ENCODE results near the gene LRP1B. TPM values are rescaled to one million over a fixed set of nuclear protein-coding genes. Genes with fewer than 3 reads are reported as not detected.

LRP1B gene
- total RNA-seq, 2 donors from 2014 or later, result 0.79 to 1.8 TPM

GRCh38 chr2:141697035-141697434 is 433.8 kb downstream of the LRP1B start:
- Histone ChIP-seq H3K27ac (ENCODE audit: low read depth, low read length) (no peak overlapping the region), H3K36me3 (ENCODE audit: control insufficient read depth, insufficient read depth, low read length) (no peaks in the 10 kb centered on the region), H3K4me1 (ENCODE audit: control insufficient read depth, insufficient read depth, low read length) (no peaks in the 10 kb centered on the region), H3K4me3 (ENCODE audit: low read length) (no peak overlapping the region), H3K9ac (ENCODE audit: extremely low read depth, low read length, poor library complexity, severe bottlenecking) (no peak overlapping the region), H3K27me3 (ENCODE audit: control insufficient read depth, insufficient read depth, low read length, poor library complexity, severe bottlenecking) (no peaks in the 10 kb centered on the region), H3K9me3 (ENCODE audit: control insufficient read depth, low read length) (no peaks in the 10 kb centered on the region)
- no peak for DNase-seq
- no peak overlapping the region for H3K27ac Mint-ChIP-seq
- H3K36me3 Mint-ChIP-seq (ENCODE audit: low read depth), result no peaks in the 10 kb centered on the region
- no peak overlapping the region for H3K4me3 Mint-ChIP-seq
- TF ChIP-seq, protein P1, sequence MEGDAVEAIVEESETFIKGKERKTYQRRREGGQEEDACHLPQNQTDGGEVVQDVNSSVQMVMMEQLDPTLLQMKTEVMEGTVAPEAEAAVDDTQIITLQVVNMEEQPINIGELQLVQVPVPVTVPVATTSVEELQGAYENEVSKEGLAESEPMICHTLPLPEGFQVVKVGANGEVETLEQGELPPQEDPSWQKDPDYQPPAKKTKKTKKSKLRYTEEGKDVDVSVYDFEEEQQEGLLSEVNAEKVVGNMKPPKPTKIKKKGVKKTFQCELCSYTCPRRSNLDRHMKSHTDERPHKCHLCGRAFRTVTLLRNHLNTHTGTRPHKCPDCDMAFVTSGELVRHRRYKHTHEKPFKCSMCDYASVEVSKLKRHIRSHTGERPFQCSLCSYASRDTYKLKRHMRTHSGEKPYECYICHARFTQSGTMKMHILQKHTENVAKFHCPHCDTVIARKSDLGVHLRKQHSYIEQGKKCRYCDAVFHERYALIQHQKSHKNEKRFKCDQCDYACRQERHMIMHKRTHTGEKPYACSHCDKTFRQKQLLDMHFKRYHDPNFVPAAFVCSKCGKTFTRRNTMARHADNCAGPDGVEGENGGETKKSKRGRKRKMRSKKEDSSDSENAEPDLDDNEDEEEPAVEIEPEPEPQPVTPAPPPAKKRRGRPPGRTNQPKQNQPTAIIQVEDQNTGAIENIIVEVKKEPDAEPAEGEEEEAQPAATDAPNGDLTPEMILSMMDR (conservative IDR thresholded peaks at IDR 0.05), result no peak
- 100% methylated on average over 1 of the region's 3 CpGs; no CpG with 5 or more reads in 1 of the 2 experiments for WGBS, 2 experiments (ENCODE audit: insufficient coverage in 1 of 2, insufficient read length in 1 of 2)
- peaks cover 2% of the 10 kb centered on the region for H3K9me3 Mint-ChIP-seq
- no peaks in the 10 kb centered on the region for H3K27me3 Mint-ChIP-seq (ENCODE audit: insufficient read depth)
- H3K4me1 Mint-ChIP-seq, result no peaks in the 10 kb centered on the region

- DNase-seq, result no peak
- 92 to 100% methylated on average over 1 to 2 of the region's 2 CpGs for WGBS, 2 experiments (ENCODE audit: insufficient coverage in 1 of 2, insufficient read length in 1 of 2)
- TF ChIP-seq, protein P1 (conservative IDR thresholded peaks at IDR 0.05), result no peak
- Mint-ChIP-seq H3K9me3 (peaks cover 2% of the 10 kb centered on the region), H3K27me3 (ENCODE audit: insufficient read depth) (no peaks in the 10 kb centered on the region), H3K4me3 (no peak overlapping the region), H3K27ac (no peak overlapping the region), H3K4me1 (no peaks in the 10 kb centered on the region), H3K36me3 (ENCODE audit: low read depth) (no peaks in the 10 kb centered on the region)
- no peaks in the 10 kb centered on the region for H3K27me3 ChIP-seq (ENCODE audit: control insufficient read depth, insufficient read depth, low read length, poor library complexity, severe bottlenecking)
- no peaks in the 10 kb centered on the region for H3K9me3 ChIP-seq (ENCODE audit: control insufficient read depth, low read length)
- no peak overlapping the region for H3K4me3 ChIP-seq (ENCODE audit: low read length)
- H3K27ac ChIP-seq (ENCODE audit: low read depth, low read length), result no peak overlapping the region
- no peak overlapping the region for H3K9ac ChIP-seq (ENCODE audit: extremely low read depth, low read length, poor library complexity, severe bottlenecking)
- no peaks in the 10 kb centered on the region for H3K36me3 ChIP-seq (ENCODE audit: control insufficient read depth, insufficient read depth, low read length)
- H3K4me1 ChIP-seq (ENCODE audit: control insufficient read depth, insufficient read depth, low read length), result no peaks in the 10 kb centered on the region
These were observed 436.6 kb downstream of the LRP1B start for GRCh38 chr2:141694180-141694579.

DNA sequence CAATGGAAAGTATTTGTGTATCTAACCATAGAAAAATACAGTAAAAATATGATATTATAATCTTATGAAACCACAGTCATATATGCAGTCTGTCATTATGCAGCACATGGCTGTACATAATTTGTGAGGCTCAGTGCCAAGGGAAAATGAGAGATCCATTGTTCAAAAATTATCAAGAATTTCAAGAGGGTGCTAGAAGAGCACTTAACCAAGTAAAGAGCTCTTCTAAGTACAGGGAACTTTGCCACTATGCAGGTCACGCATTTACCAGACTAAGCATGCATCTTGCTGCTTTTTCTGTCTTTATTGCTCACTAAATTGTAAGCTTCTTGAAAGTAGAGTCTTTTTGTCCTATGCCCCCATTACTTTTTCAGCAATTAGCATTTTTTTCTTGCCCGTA is 438.0 kb downstream of the LRP1B start:
- no peaks in the 10 kb centered on the region for H3K36me3 ChIP-seq (ENCODE audit: control insufficient read depth, insufficient read depth, low read length)
- WGBS, 2 experiments (ENCODE audit: insufficient coverage in 1 of 2, insufficient read length in 1 of 2), result 90 to 100% methylated on average over 2 of the region's 2 CpGs
- H3K4me3 Mint-ChIP-seq, result no peak overlapping the region
- H3K4me3 ChIP-seq (ENCODE audit: low read length), result no peak overlapping the region
- peaks cover 2% of the 10 kb centered on the region for H3K9me3 Mint-ChIP-seq
- no peaks in the 10 kb centered on the region for H3K27me3 ChIP-seq (ENCODE audit: control insufficient read depth, insufficient read depth, low read length, poor library complexity, severe bottlenecking)
- no peak overlapping the region for H3K9ac ChIP-seq (ENCODE audit: extremely low read depth, low read length, poor library complexity, severe bottlenecking)
- no peaks in the 10 kb centered on the region for H3K4me1 Mint-ChIP-seq
- H3K9me3 ChIP-seq (ENCODE audit: control insufficient read depth, low read length), result no peaks in the 10 kb centered on the region
- TF ChIP-seq, protein P1 (conservative IDR thresholded peaks at IDR 0.05), result no peak
- H3K27ac Mint-ChIP-seq, result no peak overlapping the region
- H3K27ac ChIP-seq (ENCODE audit: low read depth, low read length), result no peak overlapping the region
- DNase-seq, result no peak
- H3K36me3 Mint-ChIP-seq (ENCODE audit: low read depth), result no peaks in the 10 kb centered on the region
- H3K4me1 ChIP-seq (ENCODE audit: control insufficient read depth, insufficient read depth, low read length), result no peaks in the 10 kb centered on the region
- H3K27me3 Mint-ChIP-seq (ENCODE audit: insufficient read depth), result no peaks in the 10 kb centered on the region
